GM12864 (cell line): ENCODE measurements around the gene RPL27A.

ENCODE experiments used
- DNase-seq: peaks from one replicate; pipeline ENCODE4 v3.0.0-alpha.2; 2011; ENCODE audit warnings: low read depth
- H3K4me3 ChIP-seq: 2 replicates; pipeline ENCODE4 v1.5.1; 2011; ENCODE audit warnings: mild to moderate bottlenecking, low read depth, low read length, control low read depth
- TF ChIP-seq, protein P1 (sequence below): IDR thresholded peaks from 2 replicates; pipeline ENCODE4 v1.5.1; 2011; ENCODE audit warnings: low read depth, mild to moderate bottlenecking, moderate library complexity, low read length, control low read depth, inconsistent platforms; ENCODE audit errors: missing control alignments

Gene RPL27A

GRCh38 chr11:8684600-8685290 lies 2.2 kb downstream of the RPL27A start:
- TF ChIP-seq, protein P1, sequence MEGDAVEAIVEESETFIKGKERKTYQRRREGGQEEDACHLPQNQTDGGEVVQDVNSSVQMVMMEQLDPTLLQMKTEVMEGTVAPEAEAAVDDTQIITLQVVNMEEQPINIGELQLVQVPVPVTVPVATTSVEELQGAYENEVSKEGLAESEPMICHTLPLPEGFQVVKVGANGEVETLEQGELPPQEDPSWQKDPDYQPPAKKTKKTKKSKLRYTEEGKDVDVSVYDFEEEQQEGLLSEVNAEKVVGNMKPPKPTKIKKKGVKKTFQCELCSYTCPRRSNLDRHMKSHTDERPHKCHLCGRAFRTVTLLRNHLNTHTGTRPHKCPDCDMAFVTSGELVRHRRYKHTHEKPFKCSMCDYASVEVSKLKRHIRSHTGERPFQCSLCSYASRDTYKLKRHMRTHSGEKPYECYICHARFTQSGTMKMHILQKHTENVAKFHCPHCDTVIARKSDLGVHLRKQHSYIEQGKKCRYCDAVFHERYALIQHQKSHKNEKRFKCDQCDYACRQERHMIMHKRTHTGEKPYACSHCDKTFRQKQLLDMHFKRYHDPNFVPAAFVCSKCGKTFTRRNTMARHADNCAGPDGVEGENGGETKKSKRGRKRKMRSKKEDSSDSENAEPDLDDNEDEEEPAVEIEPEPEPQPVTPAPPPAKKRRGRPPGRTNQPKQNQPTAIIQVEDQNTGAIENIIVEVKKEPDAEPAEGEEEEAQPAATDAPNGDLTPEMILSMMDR: no peak
- peak overlapping the region; percentile 99 for H3K4me3 ChIP-seq
- DNase-seq: no peak

DNA sequence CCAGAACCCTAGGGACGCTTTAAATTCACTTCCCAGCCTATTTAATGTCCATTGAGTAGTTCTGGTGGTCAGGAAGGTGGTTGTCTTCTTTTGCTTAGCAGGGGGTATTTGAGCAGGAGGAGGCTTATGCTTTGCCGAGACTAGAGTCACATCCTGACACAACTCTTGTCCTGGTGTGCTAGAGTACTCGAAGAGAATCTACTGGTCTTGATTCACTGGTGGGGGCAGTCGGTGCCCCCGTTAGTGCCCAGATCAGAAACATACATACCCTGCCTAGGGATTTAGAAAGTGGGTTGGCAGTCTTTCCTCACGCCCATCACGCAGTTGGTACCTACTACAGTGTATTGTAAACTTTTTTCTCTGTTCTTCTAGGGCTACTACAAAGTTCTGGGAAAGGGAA lies 2.7 kb downstream of the RPL27A start:
- peak overlapping the region; percentile 99 for H3K4me3 ChIP-seq
- TF ChIP-seq, protein P1: no peak
- DNase-seq: no peak

- DNase-seq: no peak
- H3K4me3 ChIP-seq: peak overlapping the region; percentile 99; the same call in 1 of the 2 replicates
- TF ChIP-seq, protein P1: no peak
Measured at GRCh38 chr11:8685820-8686219, 3.2 kb downstream of the RPL27A start.

DNA sequence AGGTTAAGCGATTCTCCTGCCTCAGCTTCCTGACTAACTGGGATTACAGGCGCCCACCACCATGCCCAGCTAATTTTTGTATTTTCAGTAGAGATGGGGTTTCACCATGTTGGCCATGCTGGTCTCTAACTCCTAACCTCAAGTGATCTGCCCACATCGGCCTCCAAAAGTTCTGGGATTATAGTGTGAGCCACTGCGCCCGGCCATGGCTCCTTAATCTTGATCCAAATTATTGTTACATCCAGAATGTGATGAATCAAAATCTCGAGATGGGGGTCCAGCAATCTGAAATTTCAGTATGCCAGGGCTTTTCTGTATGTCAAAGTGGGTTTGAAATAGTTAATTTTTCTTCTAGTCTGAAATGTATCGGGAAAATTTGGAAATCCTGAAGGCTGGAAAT lies 3.7 kb downstream of the RPL27A start:
- H3K4me3 ChIP-seq: no peak overlapping the region
- TF ChIP-seq, protein P1: no peak
- DNase-seq: no peak

- TF ChIP-seq, protein P1: no peak
- DNase-seq: peak; percentile 95
Measured at GRCh38 chr11:8688414-8689362, 6.1 kb downstream of the RPL27A start.

DNA sequence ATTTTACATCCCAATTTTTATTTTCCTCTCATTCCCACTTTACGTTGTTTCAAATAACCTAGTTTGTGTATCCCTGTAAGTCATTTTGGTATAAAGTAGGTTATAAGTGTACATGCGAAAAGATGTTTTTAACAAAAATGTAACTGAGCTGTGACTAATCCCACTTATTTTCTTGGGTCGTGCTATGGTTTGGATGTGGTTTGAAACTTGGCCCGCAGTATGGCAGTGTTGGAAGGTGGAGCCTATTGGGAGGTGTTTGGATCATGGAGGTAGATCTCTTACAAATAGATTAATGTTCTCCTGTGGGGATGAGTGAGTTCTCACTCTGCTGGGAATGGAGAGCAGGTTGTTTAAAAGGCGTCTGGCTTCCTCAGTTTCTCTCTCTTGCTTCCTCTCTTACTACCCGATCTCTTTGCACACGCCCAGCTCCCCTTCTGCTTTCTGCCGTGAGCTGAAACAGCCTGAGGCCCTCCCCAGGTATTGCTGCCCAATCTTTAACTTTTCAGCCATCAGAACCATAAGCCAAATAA lies 7.2 kb downstream of the RPL27A start:
- H3K4me3 ChIP-seq: peak overlapping the region; percentile 61
- TF ChIP-seq, protein P1: no peak
- DNase-seq: no peak

More at GRCh38 chr11:8688414-8689362, 6.1 kb downstream of the RPL27A start:
- peak overlapping the region; percentile 61 for H3K4me3 ChIP-seq
